ENCODE data around the gene BUB1B. TPM values are rescaled to one million over a fixed set of nuclear protein-coding genes. Genes with fewer than 3 reads are reported as not detected.

Gene BUB1B
- total and polyA plus RNA-seq, 4 donors, result 0.08 to 31.1 (median 0.84) TPM

DNA sequence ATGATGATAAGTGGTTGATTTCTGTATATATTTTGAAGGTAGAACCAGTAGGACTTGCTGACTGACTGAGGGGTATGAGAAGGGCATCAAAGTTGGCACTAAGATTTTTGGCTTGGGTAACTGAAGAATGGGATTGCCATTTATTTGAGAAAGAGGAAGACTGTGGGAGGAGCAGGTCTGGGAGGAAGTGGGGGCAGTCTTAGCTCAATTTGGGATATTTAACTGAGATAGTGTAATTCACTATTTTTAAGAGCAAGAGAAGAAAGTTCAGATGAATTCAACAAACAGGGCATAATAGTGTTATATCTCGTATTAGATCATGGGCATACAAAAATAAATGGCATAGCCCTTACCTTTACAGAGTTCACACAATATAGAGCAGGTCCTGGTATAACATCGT is 1.7 kb downstream of the BUB1B start:
- H3K27me3 ChIP-seq (ENCODE audit: control insufficient read depth in 4 of 4, insufficient read depth in 4 of 4, low read length in 3 of 4), result no peaks in the 10 kb centered on the region
- WGBS, result 93% methylated on average over 2 of the region's 2 CpGs
- H3K4me1 ChIP-seq (ENCODE audit: control insufficient read depth in 4 of 4, insufficient read depth in 4 of 4, low read length in 3 of 4), result peaks cover 2 to 12% (median 8%) of the 10 kb centered on the region in 4 donors
- H3K36me3 ChIP-seq (ENCODE audit: control insufficient read depth in 4 of 4, insufficient read depth in 3 of 4, low read depth in 1 of 4, low read length in 3 of 4), result no peaks in the 10 kb centered on the region
- no peak overlapping the region for H3K27ac ChIP-seq (ENCODE audit: low read depth in 1 of 2, low read length in 2 of 2)
- H3K4me3 ChIP-seq (ENCODE audit: low read depth in 1 of 3, low read length in 3 of 3), result no peak overlapping the region
- no peak for TF ChIP-seq EGR1 (IDR thresholded peaks at IDR 0.05; ENCODE audit: low read depth in 2 of 2)
- no peak for TF ChIP-seq JUND (IDR thresholded peaks at IDR 0.05)
- TF ChIP-seq CTCF (IDR thresholded peaks at IDR 0.05; ENCODE audit: low read depth, low read length, missing input control), result no peak
- TF ChIP-seq MAX (IDR thresholded peaks at IDR 0.05), result no peak
- TF ChIP-seq, protein P1, sequence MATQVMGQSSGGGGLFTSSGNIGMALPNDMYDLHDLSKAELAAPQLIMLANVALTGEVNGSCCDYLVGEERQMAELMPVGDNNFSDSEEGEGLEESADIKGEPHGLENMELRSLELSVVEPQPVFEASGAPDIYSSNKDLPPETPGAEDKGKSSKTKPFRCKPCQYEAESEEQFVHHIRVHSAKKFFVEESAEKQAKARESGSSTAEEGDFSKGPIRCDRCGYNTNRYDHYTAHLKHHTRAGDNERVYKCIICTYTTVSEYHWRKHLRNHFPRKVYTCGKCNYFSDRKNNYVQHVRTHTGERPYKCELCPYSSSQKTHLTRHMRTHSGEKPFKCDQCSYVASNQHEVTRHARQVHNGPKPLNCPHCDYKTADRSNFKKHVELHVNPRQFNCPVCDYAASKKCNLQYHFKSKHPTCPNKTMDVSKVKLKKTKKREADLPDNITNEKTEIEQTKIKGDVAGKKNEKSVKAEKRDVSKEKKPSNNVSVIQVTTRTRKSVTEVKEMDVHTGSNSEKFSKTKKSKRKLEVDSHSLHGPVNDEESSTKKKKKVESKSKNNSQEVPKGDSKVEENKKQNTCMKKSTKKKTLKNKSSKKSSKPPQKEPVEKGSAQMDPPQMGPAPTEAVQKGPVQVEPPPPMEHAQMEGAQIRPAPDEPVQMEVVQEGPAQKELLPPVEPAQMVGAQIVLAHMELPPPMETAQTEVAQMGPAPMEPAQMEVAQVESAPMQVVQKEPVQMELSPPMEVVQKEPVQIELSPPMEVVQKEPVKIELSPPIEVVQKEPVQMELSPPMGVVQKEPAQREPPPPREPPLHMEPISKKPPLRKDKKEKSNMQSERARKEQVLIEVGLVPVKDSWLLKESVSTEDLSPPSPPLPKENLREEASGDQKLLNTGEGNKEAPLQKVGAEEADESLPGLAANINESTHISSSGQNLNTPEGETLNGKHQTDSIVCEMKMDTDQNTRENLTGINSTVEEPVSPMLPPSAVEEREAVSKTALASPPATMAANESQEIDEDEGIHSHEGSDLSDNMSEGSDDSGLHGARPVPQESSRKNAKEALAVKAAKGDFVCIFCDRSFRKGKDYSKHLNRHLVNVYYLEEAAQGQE (IDR thresholded peaks at IDR 0.05), result no peak
- TF ChIP-seq NR2F2 (IDR thresholded peaks at IDR 0.05), result no peak
- no peak for TF ChIP-seq FOXA1 (IDR thresholded peaks at IDR 0.05)
- TF ChIP-seq HNF4A (conservative IDR thresholded peaks at IDR 0.05), result no peak
- no peak for TF ChIP-seq FOXA2 (IDR thresholded peaks at IDR 0.05)
- TF ChIP-seq RAD21 (IDR thresholded peaks at IDR 0.05), result no peak
- no peak for TF ChIP-seq GABPA (IDR thresholded peaks at IDR 0.05 in 1 of 2, conservative IDR thresholded peaks at IDR 0.05 in 1 of 2)
- no peak for TF ChIP-seq SP1 (IDR thresholded peaks at IDR 0.05)
- TF ChIP-seq ZBTB33 (IDR thresholded peaks at IDR 0.05), result no peak
- no peak for TF ChIP-seq HNF4G (IDR thresholded peaks at IDR 0.05)
- TF ChIP-seq ATF3 (IDR thresholded peaks at IDR 0.05), result no peak
- TF ChIP-seq RXRA (IDR thresholded peaks at IDR 0.05), result no peak
- no peak for TF ChIP-seq TAF1 (conservative IDR thresholded peaks at IDR 0.05)
- no peak for TF ChIP-seq YY1 (IDR thresholded peaks at IDR 0.05)
- DNase-seq (ENCODE audit: low spot score), result no peak
- no peaks in the 10 kb centered on the region for H3K9me3 ChIP-seq (ENCODE audit: control insufficient read depth in 4 of 4, low read length in 3 of 4)
- no peak overlapping the region for H3K9ac ChIP-seq (ENCODE audit: low read depth in 1 of 2, low read length in 2 of 2)
